Chondrocyte (in vitro differentiated cells): ENCODE data around the gene CD5L. TPM values are rescaled to one million over a fixed set of nuclear protein-coding genes. Genes with fewer than 3 reads are reported as not detected.
A peak's percentile ranks its signal among the peaks of the same experiment; 100 is the strongest.

ENCODE experiments used
- DNase-seq: peaks from one replicate; pipeline ENCODE4 v3.0.0; 2021; ENCODE audit warnings: mixed read lengths, low spot score
- H3K27ac Mint-ChIP-seq: one replicate; pipeline ENCODE4 v1.8.0; 2021; ENCODE audit warnings: mild to moderate bottlenecking, moderate library complexity, mixed read lengths; ENCODE audit not compliant: unreplicated experiment
- H3K27me3 Mint-ChIP-seq: 2 replicates; pipeline ENCODE4 v1.8.0; 2021; ENCODE audit warnings: low read depth, mixed read lengths
- H3K36me3 Mint-ChIP-seq: 2 replicates; pipeline ENCODE4 v1.8.0; 2021; ENCODE audit warnings: low read depth, mixed read lengths
- H3K4me1 Mint-ChIP-seq: 2 replicates; pipeline ENCODE4 v1.8.0; 2021; ENCODE audit warnings: low read depth, mild to moderate bottlenecking, mixed read lengths
- H3K4me3 Mint-ChIP-seq: one replicate; pipeline ENCODE4 v1.8.0; 2021; ENCODE audit warnings: mild to moderate bottlenecking, moderate library complexity, mixed read lengths; ENCODE audit not compliant: unreplicated experiment
- H3K9me3 Mint-ChIP-seq: 2 replicates; pipeline ENCODE4 v1.8.0; 2021; ENCODE audit warnings: low read depth, mixed read lengths
- CTCF ChIP-seq: fragments of 200-600 bp; sonication (generic); IDR thresholded peaks from 2 replicates; pipeline ENCODE4 v1.5.0; 2021; ENCODE audit warnings: antibody characterized with exemption, mild to moderate bottlenecking, moderate library complexity
- long read RNA-seq: library from polyadenylated mRNA; stranded (forward); transcript quantifications from one replicate; pipeline ENCODE4 v2.0.0, GENCODE V29; 2021
- total RNA-seq: library from RNA; stranded (reverse); gene quantifications from 3 replicates; pipeline ENCODE4 v1.2.1, GENCODE V29; 2021

The CD5L gene
- total RNA-seq, result not detected in 3 replicates
- long read RNA-seq, result 0 reads

- H3K36me3 Mint-ChIP-seq, result no peaks in the 10 kb centered on the region
Observed at GRCh38 chr1:157841708-157842107, at the start of gene CD5L. Gene CD5L, minus strand, starts transcription at chr1:157841808. Its CDS starts 107 bp downstream, at chr1:157841701.

GRCh38 chr1:157882580-157882979 lies 41.0 kb upstream of the CD5L start:
- Mint-ChIP-seq H3K36me3 (no peaks in the 10 kb centered on the region), H3K27me3 (peaks cover 20% of the 10 kb centered on the region), H3K27ac (no peak overlapping the region), H3K9me3 (no peaks in the 10 kb centered on the region), H3K4me3 (no peak overlapping the region), H3K4me1 (no peaks in the 10 kb centered on the region)
- DNase-seq, result no peak
- TF ChIP-seq CTCF, result no peak

More at GRCh38 chr1:157841708-157842107, at the start of gene CD5L:
- no peak within 1 kb of the TSS for H3K27ac Mint-ChIP-seq
- no peak within 1 kb of the TSS for H3K4me3 Mint-ChIP-seq
- no peaks in the 10 kb centered on the region for H3K9me3 Mint-ChIP-seq
- H3K27me3 Mint-ChIP-seq, result peaks cover 13% of the 10 kb centered on the region
- no peaks in the 10 kb centered on the region for H3K4me1 Mint-ChIP-seq
- no peak for DNase-seq
- no peak for TF ChIP-seq CTCF

GRCh38 chr1:157880621-157881020 lies 39.0 kb upstream of the CD5L start:
- H3K9me3 Mint-ChIP-seq, result no peaks in the 10 kb centered on the region
- no peak for DNase-seq
- H3K27me3 Mint-ChIP-seq, result peaks cover 15% of the 10 kb centered on the region
- no peak for TF ChIP-seq CTCF
- no peak overlapping the region for H3K4me3 Mint-ChIP-seq
- H3K4me1 Mint-ChIP-seq, result no peaks in the 10 kb centered on the region
- H3K27ac Mint-ChIP-seq, result no peak overlapping the region
- H3K36me3 Mint-ChIP-seq, result no peaks in the 10 kb centered on the region

- Mint-ChIP-seq H3K27ac (no peak overlapping the region), H3K27me3 (peaks cover 26% of the 10 kb centered on the region), H3K36me3 (no peaks in the 10 kb centered on the region), H3K4me3 (no peak overlapping the region), H3K9me3 (no peaks in the 10 kb centered on the region), H3K4me1 (no peaks in the 10 kb centered on the region)
- no peak for DNase-seq
- peak; percentile 74 for TF ChIP-seq CTCF
Observed at GRCh38 chr1:157878059-157878458, 36.5 kb upstream of the CD5L start.

- Mint-ChIP-seq H3K36me3 (no peaks in the 10 kb centered on the region), H3K4me3 (no peak overlapping the region), H3K4me1 (no peaks in the 10 kb centered on the region), H3K27me3 (peaks cover 31% of the 10 kb centered on the region), H3K9me3 (no peaks in the 10 kb centered on the region), H3K27ac (no peak overlapping the region)
- no peak for TF ChIP-seq CTCF
- no peak for DNase-seq
Observed at GRCh38 chr1:157870490-157870889, 28.9 kb upstream of the CD5L start.
